OCI-M2 (cell line): ENCODE results near the gene CTNNA2.

ENCODE experiments used
- DNase-seq: peaks from one replicate; lab custom pipeline; 2025; ENCODE audit not compliant: unreplicated experiment; lab: John Stamatoyannopoulos, UW

The CTNNA2 gene

GRCh38 chr2:80634590-80634989 lies 1121.7 kb downstream of the CTNNA2 start:
- DNase-seq = no peak

GRCh38 chr2:80638783-80639182 lies 1125.9 kb downstream of the CTNNA2 start:
- DNase-seq = no peak

- DNase-seq = no peak
Measured at GRCh38 chr2:80642465-80642864, 1129.6 kb downstream of the CTNNA2 start.

DNA sequence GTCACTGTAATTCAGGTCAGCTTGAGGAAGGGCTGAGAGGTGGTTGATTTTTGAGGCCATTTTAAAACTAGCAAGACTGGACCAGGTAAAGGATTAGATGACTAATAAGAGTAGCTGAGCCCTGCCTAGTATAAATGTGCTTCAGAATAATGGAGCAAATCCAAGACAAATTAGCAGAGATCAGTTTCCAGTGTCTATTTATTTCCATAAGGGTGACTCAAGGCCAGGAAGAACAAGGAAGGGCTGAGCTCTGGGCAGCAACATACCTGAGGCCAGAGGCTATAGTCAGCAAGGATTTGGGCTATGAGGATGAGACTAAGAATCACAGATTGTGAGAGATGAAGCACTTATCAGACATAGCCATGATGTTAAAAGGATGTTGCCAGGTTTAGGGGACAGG lies 1130.7 kb downstream of the CTNNA2 start:
- no peak for DNase-seq

GRCh38 chr2:80651435-80651834 lies 1138.6 kb downstream of the CTNNA2 start:
- no peak for DNase-seq

GRCh38 chr2:80655265-80655664 lies 1142.4 kb downstream of the CTNNA2 start:
- no peak for DNase-seq

DNA sequence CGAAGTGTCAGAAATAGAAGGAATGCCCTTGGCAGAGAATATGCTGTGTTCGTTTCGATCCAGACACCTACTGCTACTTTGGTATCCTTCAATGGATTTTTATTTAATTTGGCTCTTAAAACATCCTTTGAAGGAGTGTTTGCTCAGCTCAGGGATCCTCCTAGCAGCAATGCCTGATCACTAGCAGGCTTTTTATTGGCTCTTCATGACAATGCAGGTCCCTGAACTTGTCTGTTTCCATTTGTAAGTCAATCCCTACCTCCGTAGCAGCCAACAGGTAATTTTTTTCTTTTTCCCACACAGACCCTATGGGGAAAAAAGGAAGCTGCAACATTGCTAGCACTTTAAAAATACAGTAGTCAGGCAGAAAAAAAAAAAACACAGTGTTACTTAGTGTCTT lies 1157.9 kb downstream of the CTNNA2 start:
- no peak for DNase-seq

GRCh38 chr2:80687524-80687923 lies 1174.7 kb downstream of the CTNNA2 start:
- no peak for DNase-seq

GRCh38 chr2:80689106-80689505 lies 1176.3 kb downstream of the CTNNA2 start:
- DNase-seq = no peak
